NCI-H1436 (cell line): ENCODE data around the gene CALR.
"Not testable (repeated sequence)": the region's sequence is repeated elsewhere in the genome, so short reads cannot be mapped to it uniquely, and the experiment has no call there.

Experiments
- DNase-seq: peaks from one replicate; lab custom pipeline; 2025; lab: John Stamatoyannopoulos, UW

Gene CALR

GRCh38 chr19:12952488-12953137 lies 14.2 kb downstream of the CALR start:
- DNase-seq: no peak

DNA sequence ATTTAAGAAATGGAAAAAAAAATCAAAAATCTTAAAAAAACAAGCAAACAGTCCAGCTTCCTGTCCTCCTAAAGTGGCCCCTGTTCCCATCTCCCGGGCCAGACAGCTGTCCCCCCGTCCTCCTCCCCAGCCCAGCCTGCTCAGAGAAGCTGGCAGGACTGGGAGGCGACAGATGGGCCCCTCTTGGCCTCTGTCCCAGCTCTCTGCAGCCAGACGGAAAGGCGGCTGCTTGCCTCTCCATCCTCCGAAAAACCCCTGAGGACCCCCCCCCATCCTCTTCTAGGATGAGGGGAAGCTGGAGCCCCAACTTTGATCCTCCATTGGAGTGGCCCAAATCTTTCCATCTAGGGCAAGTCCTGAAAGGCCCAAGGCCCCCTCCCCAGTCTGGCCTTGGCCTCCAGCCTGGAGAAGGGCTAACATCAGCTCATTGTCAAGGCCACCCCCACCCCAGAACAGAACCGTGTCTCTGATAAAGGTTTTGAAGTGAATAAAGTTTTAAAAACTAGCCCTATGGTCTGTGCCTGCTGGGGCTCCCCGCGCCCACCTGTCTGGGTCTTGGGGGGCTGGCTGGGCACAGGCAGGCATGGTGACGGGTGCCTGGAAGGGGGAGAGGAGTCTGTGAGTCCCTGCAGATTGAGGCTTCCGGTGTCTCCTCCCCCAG lies 14.9 kb downstream of the CALR start:
- no peak for DNase-seq

DNA sequence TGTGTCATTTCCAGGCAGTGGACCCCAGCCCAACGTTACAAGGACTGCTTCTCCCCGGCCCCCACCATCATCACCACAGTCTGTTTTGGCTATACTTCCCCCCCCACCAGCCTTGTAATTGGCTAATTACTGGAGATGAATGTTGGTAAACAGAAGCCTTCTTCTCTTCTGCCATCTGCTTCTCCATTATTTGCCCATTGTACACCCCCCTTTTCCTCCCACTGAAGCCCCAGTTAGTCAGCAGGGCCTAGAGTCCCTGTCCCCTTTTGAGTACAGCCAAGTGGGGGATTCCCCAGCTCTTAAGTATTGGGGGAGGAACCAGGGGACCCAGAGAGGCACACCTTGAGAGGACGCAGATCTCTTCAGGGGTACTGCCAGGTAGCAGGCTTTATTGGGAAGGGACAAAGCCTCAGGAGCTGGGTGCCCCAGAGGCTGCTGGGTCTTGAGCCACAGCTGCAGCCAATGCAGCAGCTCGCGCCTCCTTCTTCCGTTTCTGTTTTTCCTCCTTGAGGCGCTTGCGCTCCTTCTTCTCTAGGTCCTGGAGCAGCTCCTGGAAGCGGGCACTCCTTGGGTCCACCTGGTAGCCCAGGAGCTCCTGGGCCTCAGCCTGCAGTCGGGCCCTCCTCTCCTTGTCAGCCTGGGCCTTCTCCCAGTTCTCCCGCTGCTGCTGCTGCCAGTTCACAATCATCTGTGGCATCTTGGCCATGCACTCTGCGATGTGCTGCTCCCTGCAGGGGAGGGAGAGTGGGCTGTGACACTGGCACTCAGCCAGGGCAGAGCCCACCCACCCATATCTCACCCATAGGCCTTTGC lies 15.6 kb downstream of the CALR start:
- DNase-seq: no peak

DNA sequence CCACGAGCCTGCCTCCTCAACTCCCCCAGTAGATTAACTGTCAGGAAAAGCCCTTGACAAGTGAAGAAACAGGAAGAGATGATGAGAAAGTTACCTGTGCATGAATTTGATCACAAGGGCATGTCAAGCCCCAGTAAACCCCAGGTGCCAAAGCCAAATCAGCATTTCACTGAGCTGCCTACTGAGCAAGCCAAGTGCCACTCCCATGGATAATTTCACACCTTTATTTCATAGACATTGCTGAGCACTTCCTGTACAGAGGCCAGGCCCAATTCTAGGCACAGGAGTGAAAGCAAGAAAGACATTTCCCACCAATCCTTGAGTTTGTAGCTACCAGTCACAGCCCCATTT lies 16.2 kb downstream of the CALR start:
- no peak for DNase-seq

DNA sequence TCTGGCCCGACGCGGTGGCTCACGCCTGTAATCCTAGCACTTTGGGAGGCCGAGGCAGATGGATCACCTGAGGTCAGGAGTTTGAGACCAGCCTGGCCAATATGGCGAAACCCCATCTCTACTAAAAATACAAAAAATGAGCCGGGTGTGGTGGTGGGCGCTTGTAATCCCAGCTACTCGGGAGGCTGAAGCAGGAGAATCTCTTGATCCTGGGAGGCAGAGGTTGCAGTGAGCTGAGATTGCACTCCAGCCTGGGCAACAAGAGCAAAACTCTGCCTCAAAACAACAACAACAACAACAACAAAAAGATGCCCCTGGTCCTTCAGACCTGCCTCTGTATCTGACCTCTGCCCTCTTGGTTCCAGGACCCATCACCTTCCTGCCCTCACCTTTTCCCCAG lies 17.2 kb downstream of the CALR start:
- DNase-seq: not testable (repeated sequence)

GRCh38 chr19:12955996-12956395 lies 17.6 kb downstream of the CALR start:
- DNase-seq: no peak

DNA sequence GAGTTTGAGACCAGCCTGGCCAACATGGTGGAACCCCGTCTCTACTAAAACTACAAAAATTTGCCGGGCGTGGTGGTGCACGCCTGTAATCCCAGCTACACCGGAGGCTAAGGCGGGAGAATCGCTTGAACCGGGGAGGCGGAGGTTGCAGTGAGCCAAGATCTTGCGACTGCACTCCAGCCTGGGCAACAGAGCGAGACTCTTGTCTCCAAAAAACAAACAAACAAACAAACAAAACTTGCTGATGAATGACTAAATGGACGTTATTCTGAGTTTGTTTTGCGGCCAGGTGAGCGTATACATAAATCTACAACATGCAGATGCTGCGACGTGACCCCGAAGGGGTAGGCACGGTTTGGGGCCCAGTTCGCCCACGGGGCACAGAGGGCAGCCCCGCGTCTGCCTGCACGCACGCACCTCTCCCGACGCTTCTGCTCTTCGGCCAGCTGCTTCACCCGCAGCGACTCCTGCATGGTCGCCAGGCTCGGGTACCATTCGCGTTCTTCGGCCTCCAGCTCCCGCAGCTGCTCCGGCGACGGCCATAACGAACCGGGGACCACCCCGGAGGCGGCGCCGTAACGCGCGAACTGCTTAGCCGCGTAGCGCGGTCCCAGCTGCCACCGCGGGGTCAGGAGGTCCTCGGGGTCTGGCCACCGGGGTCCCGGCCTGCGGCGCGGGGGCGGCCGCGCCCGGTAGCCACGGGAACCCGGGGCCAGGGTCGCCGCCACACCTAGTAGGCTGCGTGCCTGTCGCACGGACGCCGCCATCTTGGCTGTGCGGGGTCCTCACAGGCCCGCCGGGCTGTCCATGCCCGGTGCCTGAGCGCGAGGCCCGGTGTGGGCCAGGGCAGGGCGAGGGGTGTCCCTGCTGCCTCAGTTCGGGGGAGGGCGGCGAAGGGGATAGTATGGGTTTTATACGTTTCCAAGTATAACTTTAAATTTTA lies 18.3 kb downstream of the CALR start, which contains the start of gene GADD45GIP1:
Gene GADD45GIP1 (minus strand): TSS at position 778 of the 943 bp plus-strand sequence. CDS start 11 bp downstream, at position 767.
- DNase-seq: peak; percentile 66

DNA sequence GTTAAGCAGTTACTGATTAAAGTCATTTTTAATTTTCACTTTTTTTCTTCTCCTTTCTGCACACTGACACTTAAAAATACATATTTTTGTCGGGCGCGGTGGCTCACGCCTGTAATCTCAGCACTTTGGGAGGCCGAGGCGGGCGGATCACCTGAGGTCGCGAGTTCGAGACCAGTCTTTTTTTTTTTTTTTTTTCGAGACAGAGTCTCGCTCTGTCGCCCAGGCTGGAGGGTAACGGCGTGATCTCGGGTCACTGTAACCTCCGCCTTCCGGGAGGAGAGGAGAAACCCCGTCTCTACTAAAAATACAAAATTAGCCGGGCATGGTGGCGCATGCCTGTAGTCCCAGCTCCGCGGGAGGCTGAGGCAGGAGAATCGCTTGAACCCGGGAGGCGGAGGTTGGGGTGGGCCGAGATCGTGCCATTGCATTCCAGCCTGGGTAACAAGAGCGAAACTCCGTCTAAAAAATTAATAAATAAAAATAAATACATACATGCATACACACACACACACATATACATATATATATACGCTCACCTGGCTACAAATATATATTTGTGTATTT lies 19.1 kb downstream of the CALR start:
- DNase-seq: not testable (repeated sequence)

DNA sequence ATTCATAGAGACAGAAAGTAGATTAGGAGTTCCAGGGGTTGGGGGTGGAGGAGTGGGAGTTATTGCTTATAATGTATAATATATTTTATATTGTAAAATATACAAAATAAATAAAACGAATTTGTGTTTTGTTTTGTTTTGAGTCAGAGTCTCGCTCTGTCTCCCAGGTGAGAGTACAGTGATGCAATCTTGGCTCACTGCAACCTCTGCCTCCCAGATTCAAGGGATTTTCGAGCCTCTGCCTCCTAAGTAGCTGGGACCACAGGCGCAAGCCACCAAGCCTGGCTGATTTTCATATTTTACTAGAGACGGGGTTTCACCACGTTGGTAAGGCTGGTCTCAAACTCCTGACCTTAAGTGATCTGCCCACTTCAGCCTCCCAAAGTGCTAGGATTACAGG lies 21.1 kb downstream of the CALR start:
- DNase-seq: no peak

DNA sequence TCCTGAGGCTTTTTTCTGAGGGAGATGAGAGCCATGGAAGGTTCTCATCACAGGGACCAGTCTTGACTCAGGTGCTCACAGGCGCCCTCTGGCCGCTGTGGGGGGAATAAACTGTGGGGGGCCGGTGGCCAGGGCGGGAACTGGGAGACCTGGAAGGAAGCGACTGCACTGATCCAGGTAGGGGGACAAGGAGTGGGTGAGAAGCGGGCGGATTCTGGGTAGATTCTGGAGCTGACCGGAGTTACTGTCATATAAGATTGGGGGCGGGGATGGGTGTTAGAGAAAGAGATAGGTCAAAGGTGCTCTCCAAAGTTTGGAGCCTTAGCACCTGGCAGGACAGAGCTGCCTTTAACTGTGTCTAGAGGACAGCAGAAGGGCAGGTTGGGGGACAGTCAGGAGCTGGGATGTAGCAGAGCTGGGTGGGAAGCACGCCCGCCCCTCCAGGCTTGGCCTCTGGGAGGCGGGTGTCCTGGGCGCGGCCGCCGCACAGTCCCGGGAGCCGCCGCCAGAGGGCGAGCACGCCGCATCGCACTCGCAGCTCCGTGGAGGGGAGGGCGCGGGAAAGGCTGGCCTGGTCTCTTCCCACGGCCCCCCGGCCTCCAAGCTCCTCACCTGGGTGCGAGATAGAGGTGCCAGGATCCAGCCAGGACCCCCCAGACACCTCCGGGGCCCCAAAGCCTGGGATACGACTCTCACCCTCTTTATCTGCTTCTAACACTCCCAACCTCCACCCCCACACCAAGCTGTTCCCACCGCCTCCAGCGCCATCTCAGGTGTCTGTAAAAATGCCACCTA lies 26.8 kb downstream of the CALR start:
- peak; percentile 73 for DNase-seq

- no peak for DNase-seq
Observed at GRCh38 chr19:12965812-12966135, 27.4 kb downstream of the CALR start.

- DNase-seq: no peak
Observed at GRCh38 chr19:12967907-12968306, 29.5 kb downstream of the CALR start.

GRCh38 chr19:12969292-12969988 lies 31.0 kb downstream of the CALR start, which contains the start of gene DAND5:
DAND5 (plus strand) TSS chr19:12969576; CDS start chr19:12969661, 85 bp downstream.
- DNase-seq: no peak

GRCh38 chr19:12970070-12970820 lies 31.8 kb downstream of the CALR start:
- no peak for DNase-seq

DNA sequence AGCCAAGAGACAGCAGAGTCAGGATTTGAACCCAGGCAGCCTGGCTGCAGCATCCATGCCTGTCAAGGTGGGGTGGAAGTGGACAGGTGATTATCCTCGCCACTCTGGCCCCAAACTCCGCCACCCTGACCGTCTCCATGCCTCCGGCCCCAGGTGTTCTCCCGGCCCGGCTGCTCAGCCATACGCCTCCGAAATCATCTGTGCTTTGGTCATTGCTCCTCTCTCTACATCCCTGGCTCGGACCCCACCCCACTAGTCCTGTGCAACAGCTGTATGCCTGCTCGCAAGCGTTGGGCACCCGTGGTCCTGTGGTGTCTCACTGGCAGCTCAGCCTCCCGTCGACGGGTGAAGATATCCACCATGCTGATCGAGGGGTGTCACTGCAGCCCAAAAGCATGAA lies 34.8 kb downstream of the CALR start:
- DNase-seq: no peak

GRCh38 chr19:12974301-12975220 lies 36.2 kb downstream of the CALR start:
- DNase-seq: no peak

DNA sequence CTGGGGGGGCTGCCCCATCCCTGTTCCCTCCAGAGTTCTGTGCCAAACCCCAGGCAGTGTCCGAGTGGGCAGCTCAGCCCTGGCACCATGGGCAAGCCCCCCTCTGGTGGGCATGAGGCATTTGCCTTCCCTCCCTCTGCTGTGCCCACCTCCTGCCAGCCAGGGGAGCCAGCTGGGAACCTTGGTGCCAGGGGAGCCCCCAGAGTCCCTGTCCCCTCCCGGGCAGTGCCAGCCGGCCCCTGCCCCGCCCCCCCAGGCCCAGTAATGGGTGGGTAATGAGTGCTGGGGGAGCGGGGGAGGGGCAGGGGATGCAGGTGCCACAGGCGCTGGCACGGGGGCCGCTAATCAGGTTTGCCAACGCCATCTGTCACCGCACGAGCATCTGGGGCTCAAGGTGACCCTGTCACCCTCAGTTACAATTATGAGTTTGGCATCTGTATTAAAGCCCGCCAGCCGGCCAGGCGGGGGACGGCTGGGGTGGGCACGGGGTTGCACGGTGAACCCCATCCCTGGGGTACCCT lies 36.9 kb downstream of the CALR start:
- no peak for DNase-seq

DNA sequence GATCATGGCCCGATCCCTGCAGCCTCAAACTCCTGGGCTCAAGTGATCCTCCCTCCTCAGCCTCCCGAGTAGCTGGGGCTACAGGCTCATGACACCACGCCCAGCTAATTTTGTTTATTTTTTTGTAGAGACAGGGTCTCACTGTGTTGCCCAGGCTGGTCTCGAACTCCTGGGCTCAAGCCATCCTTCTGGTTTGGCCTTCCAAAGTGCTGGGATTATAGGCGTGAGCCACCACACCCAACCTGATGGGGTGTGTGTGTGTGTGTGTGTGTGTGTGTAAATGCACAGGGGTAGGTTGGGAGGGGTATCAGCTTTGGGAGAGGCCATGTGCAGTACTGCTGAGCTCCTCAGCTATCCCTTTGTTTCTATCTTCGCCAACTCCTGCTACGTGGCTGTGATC lies 37.7 kb downstream of the CALR start:
- not testable (repeated sequence) for DNase-seq
